HEK293T (cell line): ENCODE results near the gene MIPEP.
"Not testable (repeated sequence)": the region's sequence is repeated elsewhere in the genome, so short reads cannot be mapped to it uniquely, and the experiment has no call there.

ENCODE experiments used
- ARNT ChIP-seq: fragments of 450-650 bp; IDR thresholded peaks from 2 replicates; pipeline ENCODE4 v1.6.1; 2017; ENCODE audit warnings: mild to moderate bottlenecking
- BHLHE40 ChIP-seq: fragments of 450-650 bp; IDR thresholded peaks from 2 replicates; pipeline ENCODE4 v1.6.1; 2016; ENCODE audit warnings: mild to moderate bottlenecking, moderate library complexity, borderline replicate concordance
- CTBP1 ChIP-seq: fragments of 450-650 bp; IDR thresholded peaks from 2 replicates; pipeline ENCODE4 v1.6.1; 2016; ENCODE audit warnings: borderline replicate concordance
- FOXA1 ChIP-seq: fragments of 450-650 bp; IDR thresholded peaks from 2 replicates; pipeline ENCODE4 v1.6.1; 2016; ENCODE audit warnings: mild to moderate bottlenecking
- FOXK2 ChIP-seq: fragments of 450-650 bp; IDR thresholded peaks from 2 replicates; pipeline ENCODE4 v1.6.1; 2016; ENCODE audit warnings: mild to moderate bottlenecking
- FOXM1 ChIP-seq: fragments of 450-650 bp; IDR thresholded peaks from 2 replicates; pipeline ENCODE4 v1.6.1; 2017; ENCODE audit warnings: mild to moderate bottlenecking, borderline replicate concordance
- HDGF ChIP-seq: fragments of 450-650 bp; IDR thresholded peaks from 2 replicates; pipeline ENCODE4 v1.6.1; 2017; ENCODE audit warnings: antibody characterized with exemption, borderline replicate concordance
- LEF1 ChIP-seq: fragments of 450-650 bp; IDR thresholded peaks from 2 replicates; pipeline ENCODE4 v1.6.1; 2017; ENCODE audit warnings: mild to moderate bottlenecking, borderline replicate concordance
- NFRKB ChIP-seq: fragments of 450-650 bp; IDR thresholded peaks from 2 replicates; pipeline ENCODE4 v1.6.1; 2016; ENCODE audit warnings: mild to moderate bottlenecking, moderate library complexity
- SP1 ChIP-seq: fragments of 450-650 bp; IDR thresholded peaks from 2 replicates; pipeline ENCODE4 v1.6.1; 2017
- SUZ12 ChIP-seq: fragments of 450-650 bp; IDR thresholded peaks from 2 replicates; pipeline ENCODE4 v1.6.1; 2016; ENCODE audit warnings: mild to moderate bottlenecking
- TARDBP ChIP-seq: fragments of 450-650 bp; IDR thresholded peaks from 2 replicates; pipeline ENCODE4 v1.6.1; 2016
- ZNF384 ChIP-seq: fragments of 450-650 bp; IDR thresholded peaks from 2 replicates; pipeline ENCODE4 v1.6.1; 2016

GRCh38 chr13:23897452-23897919 lies 8.3 kb upstream of the MIPEP start, which contains the start of gene C1QTNF9B:
- not testable (repeated sequence) for TF ChIP-seq SP1, TARDBP, CTBP1, FOXA1, BHLHE40, ARNT, FOXM1, FOXK2, ZNF384, LEF1, SUZ12, HDGF, NFRKB
